HG03439 (cell line): ENCODE results near the gene C6orf136.

ENCODE experiments used
- ATAC-seq: cut with Tn5 transposase; IDR thresholded peaks from one replicate; pipeline ENCODE4 v1.9.1; 2021; ENCODE audit warnings: mild to moderate bottlenecking, moderate library complexity; ENCODE audit not compliant: unreplicated experiment

C6orf136 gene, protein sequence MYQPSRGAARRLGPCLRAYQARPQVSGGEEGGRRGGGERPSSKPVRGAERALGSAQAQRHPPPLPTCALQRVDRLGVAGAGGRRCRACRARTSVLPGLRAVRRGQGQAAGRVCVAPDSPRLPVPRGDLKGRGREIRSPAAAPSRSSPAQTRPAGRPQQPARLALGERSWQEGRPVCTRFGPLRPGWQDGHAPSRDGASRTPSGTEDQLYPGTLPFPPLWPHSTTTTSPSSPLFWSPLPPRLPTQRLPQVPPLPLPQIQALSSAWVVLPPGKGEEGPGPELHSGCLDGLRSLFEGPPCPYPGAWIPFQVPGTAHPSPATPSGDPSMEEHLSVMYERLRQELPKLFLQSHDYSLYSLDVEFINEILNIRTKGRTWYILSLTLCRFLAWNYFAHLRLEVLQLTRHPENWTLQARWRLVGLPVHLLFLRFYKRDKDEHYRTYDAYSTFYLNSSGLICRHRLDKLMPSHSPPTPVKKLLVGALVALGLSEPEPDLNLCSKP

GRCh38 chr6:30646450-30647241 lies at the start of gene C6orf136:
Gene C6orf136, plus strand, starts transcription at chr6:30647133. Its CDS starts 99 bp downstream, at chr6:30647232.
- peak; percentile 56 for ATAC-seq

DNA sequence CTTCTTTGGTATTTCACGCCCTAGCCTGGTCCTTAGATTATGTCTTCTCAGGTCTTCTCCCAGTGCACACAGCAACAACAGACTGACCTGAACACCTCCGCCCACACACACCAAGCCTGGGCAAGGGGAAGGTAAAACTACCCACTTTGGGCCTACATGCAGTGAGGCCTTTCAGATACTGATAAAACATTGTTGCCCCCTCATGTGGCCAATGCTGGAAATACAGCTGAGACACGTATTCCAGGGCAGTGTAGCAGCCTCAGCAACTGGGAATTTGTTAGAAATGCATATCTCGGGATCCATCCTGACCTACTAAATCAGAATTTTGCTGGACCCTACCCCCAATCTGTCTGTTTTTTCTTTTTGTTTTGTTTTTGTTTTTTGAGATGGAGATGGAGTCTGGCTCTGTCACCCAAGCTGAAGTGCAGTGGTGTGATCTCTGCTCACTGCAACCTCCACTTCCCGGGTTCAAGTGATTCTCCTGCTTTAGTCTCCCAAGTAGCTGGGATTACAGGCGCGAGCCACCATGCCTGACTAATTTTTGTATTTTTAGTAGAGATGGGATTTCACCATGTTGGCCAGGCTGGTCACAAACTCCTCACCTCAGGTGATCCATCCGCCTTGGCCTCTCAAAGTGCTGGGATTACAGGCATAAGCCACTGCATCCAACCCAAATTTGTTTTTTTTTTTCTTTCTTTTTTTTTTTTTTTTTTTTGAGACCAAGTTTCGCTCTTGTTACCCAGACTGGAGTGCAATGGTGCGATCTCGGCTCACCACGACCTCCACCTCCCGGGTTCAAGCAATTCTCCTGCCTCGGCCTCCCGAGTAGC lies 49.4 kb upstream of the C6orf136 start:
- peak; percentile 60 for ATAC-seq

DNA sequence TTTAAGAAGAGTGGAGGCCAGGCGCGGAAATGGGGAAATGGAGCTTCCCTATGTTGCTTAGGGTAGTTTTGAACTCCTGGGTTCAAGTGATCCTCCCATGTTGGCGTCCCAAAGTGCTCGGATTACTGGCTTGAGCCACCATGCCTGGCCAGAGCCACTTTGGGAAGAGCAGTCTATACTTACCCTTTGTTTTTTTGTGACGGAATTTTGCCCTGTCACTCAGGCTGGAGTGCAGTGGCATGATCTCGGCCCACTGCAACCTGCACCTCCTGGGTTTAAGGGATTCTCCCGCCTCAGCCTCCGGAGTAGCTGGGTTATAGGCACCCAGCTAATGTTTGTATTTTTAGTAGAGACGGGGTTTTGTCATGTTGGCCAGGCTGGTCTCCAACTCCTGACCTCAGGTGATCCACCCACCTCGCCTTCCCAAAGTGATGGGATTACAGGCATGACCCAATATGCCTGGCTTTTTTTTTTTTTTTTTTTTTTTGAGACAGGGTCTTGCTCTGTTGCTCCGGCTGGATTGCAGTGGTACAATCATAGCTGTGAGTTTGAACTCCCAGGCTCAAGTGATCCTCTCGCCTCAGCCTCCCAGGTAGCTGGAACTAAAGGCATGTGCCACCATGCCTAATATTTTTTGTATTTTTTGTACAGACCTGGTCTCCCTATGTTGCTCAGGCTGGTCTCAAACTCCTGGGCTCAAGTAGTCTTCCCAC lies 47.9 kb upstream of the C6orf136 start:
- no peak for ATAC-seq

GRCh38 chr6:30599625-30600324 lies 47.2 kb upstream of the C6orf136 start:
- ATAC-seq: no peak

DNA sequence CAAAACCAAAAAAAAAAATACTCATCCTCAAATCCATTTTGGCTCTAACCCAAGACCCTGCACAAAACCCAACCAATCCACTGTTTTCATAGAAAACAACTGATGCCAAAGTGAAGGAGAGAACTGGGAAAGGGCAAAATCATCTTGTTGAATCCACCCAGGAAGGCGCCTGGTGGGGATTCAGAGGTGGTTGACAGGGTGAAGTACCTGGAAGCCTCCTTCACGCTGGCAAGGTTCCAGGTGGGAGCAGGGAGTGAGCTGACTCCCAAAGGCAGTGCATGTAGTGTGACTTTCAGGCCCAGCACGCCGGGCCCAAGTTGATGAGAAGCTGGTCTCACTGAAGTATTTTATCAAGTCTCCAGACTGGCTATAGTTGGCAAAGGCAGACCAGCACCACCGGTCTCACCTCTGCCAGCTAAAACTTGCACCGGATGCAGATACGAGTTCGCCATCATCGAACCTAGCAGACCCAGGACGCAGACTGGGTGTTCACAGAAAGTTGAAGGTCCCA lies 46.4 kb upstream of the C6orf136 start:
- no peak for ATAC-seq

DNA sequence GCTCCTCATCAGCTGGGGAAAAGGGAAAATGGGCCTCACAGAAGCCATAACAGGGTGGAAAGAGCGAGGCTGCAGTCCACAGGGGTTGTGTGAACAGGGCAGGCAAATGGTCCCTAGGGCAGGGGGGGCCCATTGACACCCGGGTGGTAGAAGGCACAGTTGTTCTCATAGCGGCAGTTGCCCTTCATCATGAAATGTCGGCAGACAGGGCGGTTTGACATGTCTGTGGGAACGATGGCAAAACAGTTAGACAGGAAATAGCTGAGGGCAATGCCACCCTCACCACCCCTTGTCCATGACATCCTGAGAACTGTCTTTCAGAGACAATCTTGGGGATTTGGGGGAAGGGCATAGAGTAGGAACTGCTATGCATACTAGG lies 45.5 kb upstream of the C6orf136 start:
- ATAC-seq: no peak

DNA sequence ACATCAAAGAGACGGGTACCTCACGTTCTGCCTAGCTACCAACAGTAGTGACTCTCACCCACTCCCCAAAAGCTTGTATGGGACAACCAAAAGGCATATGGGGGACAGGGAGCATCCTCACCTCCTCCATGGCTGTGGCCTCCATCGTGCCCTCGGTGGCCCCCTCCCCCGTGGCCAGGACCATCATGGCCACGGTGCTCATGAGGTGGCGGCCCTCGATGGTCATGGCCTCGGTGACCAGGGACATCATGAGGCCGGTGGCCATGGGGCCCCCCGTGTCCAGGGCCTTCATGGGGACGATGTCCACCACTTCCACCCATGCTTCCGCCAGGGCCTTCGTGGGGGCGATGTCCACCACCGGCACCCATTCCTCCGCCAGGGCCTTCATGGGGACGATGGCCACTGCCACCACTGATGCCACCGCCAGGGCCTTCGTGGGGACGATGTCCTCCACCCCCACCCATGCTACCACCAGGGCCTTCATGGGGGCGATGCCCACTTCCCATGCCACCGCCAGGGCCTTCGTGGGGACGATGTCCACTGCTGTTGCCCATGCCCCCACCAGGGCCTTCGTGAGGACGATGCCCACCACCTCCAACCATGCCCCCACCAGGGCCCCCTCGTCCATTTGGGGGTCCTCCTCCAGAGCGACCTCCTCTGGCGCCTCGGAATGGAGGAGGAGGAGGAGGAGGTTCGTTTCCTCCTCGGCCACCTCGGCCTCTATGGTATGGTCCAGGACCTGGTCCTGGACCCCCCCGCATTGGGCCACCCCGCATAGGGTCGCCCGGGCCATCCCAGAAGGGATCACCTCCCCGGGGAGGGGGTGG lies 44.9 kb upstream of the C6orf136 start:
- no peak for ATAC-seq

DNA sequence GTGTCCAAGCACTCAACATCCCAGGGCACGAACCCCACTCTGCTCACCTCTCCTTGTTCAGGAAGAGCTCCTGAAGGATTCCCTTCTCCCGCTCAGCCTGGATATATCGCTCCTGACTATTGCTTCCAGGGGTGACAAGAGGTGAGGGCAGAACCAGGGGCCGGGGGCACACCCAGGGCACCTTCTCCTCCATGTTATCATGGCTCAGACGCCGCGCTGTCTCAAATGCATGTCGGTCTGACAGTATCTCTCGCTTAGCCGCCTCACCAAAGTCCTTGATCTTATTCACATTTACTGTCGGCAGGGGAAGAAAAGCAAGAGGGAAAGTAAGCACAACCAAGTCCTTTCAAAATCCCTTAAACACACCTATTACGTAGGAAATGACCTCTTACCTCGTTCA lies 43.0 kb upstream of the C6orf136 start:
- no peak for ATAC-seq

DNA sequence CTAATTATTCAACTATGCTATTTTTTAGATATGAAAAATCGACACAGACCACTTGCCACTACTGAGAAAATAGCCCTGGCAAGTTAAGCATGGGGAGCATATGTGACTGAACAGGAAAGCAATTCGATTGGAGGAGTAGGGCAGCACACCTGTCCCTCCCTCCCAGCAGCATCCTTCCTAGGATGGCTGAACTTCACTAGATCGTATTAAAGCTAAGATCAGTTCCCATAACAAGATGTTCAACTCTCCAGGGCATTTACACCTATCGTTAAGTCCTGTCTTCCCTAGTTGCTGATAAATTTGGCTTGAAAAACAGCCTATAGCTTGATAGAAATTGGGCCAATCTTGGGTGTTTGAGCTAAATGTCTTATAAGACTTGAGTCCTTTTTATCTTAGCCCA lies 36.9 kb upstream of the C6orf136 start:
- no peak for ATAC-seq

GRCh38 chr6:30611150-30611855 lies 35.6 kb upstream of the C6orf136 start:
- ATAC-seq: no peak

- no peak for ATAC-seq
Observed at GRCh38 chr6:30611856-30612194, 35.1 kb upstream of the C6orf136 start.

DNA sequence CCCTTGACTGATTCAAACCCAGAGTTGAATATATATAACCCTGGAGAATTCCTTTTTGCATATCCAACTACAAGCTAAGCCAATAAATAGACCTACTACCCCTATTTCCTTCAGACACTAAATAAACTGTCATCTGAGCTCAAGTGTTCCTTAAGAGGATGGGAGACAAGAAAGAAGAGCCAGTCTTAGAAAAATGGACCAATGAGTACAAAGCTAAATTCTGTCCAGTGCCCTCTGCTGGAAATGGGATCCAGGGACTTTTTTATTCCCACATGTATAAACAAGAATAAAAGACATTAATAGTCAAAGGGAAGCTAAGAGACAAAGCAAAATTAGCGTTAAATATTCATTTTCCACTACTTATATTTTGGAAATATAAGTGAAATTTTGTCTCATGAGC lies 34.7 kb upstream of the C6orf136 start:
- ATAC-seq: no peak

DNA sequence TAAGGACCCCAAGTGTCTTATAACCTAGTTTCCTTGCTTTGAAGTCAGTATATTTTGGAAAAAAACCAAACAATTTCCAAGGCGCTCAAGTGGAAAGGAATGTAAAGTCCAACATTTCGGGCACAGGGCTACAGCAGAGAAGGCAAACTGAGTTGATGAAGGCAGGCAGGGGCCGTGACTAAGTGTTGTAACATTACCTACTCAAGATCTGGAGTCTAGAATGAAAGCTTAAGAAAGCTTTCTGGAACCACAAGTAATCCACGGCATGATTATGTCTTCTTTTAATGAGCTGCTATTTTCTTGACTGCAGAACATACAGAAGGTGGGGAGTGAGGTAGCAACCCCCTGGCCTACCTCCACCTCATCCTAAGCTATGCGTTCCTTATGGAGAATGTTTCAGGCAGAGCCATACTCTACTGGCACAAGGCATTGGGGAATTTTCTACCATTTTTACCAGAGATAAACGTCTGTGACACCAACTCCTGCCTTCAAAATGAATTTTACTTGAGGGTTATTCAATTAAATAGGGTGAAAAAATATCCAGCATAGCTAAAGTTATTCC lies 34.2 kb upstream of the C6orf136 start:
- no peak for ATAC-seq

DNA sequence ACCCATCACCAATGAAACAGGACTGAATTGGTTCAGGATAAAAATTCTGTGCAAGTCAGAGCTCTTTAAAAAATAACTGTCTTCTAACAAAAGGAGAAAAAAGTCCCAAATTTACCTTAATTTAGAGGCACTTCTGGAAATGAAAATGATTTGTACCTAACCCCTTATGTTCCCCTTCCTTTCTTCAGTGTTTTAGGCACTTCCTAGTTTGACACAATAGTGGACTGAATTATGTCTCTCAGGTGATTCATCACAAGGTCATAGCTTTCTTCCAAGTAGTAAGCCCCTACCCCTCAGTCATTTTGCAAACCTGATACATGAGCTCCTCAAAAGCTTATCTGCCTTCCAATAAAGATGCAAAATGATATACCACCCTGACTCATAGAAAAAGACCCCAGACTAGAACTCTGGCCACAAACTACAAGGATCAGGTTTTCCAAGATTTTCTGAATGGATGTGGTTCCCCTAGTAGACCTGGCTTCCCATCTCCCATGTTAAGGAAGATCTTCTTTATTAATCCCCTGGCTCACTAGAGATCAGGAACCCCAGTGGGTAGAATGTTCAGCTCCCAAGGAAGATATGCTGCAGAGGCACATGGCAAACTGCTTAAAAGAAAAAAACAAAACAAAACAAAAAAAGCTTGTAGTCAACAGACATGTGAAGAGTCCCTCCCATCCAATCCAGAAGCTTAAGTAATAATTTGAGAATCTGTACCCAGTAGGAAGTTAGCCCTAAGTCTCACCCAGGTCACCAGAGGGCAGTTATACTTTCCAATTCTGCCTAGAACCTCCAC lies 33.5 kb upstream of the C6orf136 start:
- ATAC-seq: no peak

DNA sequence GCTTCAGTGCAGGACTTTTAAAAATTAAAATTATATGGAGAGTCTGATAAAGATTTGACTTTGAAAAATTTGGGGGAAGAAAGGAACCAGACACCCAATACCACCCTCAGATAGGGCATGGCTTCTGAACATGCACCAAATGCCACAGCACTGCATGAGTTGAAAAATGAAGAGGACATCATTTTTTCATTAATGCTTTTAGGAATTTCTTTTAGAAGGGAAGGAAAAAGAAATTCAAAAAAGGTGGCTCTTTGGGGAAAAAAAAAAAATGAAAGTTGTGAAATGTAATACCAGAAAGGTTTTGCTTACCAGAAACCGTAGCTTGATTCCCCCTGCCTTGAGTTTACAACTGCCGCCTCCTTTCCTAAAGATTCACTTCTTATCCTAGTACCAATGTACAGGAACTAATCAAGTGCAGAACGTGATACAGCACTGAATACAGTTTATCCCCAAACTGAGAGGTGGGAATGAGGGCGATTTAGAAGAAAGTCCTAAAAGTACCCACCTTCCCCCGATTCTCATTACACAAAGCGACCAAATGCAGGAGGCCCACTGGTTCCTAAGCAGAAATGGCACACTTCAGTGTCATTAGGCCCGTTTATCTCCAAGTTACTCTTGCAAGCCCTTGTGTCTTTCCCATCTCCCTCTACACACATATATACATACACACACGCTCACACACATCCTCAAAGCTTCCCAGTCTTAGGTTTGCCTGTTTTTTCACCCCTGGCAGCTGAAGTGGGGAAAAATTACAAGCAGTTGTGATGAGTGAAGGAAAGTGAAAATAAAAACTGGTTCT lies 32.7 kb upstream of the C6orf136 start:
- ATAC-seq: no peak

- ATAC-seq: peak; percentile 37
Observed at GRCh38 chr6:30614843-30615218, 32.1 kb upstream of the C6orf136 start.
